HEK293T (cell line): Measurements from ENCODE around the gene CADM2.

Source experiments
- ELF4 ChIP-seq: fragments of 450-650 bp; IDR thresholded peaks from 2 replicates; pipeline ENCODE4 v1.6.1; 2017; ENCODE audit warnings: antibody characterized with exemption
- FOXA1 ChIP-seq: fragments of 450-650 bp; IDR thresholded peaks from 2 replicates; pipeline ENCODE4 v1.6.1; 2016; ENCODE audit warnings: mild to moderate bottlenecking
- FOXM1 ChIP-seq: fragments of 450-650 bp; IDR thresholded peaks from 2 replicates; pipeline ENCODE4 v1.6.1; 2017; ENCODE audit warnings: mild to moderate bottlenecking, borderline replicate concordance
- SP1 ChIP-seq: fragments of 450-650 bp; IDR thresholded peaks from 2 replicates; pipeline ENCODE4 v1.6.1; 2017
- TARDBP ChIP-seq: fragments of 450-650 bp; IDR thresholded peaks from 2 replicates; pipeline ENCODE4 v1.6.1; 2016

DNA sequence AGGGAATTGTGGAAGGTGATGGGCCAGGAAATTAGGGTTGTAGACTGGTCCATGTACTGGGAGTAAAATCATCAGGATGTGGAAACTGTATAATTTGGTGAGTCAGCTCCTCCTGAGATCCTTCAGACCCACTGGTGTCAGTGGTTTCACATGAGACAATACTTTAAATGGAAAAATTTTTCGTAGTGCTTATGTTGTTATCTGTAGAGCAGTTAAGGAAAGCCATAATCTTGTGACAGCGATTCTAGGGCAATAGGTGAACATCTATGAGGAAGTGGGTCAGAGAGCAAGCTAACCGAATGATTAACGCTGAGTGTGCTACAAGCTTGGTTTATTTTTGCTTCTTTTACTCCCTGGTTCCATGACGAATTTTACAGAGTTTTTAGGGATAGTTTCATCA is 200.6 kb downstream of the CADM2 start:
- TF ChIP-seq FOXM1 (no peak), ELF4 (no peak), TARDBP (no peak), SP1 (no peak), FOXA1 (no peak)
